ENCODE measurements around the gene SETD7.

The SETD7 gene

DNA sequence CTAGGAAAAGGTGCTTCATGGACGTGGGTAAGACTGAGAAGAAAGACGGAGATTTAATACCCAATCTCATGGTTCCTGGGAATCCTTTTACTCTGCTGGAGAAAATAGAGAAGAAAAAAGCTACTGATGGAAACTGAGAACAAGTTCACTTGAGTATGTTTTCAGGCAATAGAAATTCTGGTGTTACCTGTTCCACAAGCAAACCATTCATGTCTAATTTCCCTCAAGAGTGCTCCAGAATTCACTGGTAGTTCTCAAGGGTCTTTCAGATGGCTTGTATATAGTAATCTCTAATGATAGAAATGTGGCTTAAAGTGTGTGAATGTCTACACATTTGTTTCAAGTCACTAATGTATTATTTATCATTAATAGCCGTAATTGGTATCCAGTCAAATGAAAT, 22.5 kb downstream of the SETD7 start:
- no peak overlapping the region for H3K4me3 ChIP-seq (ENCODE audit: low read depth, low read length)
- TF ChIP-seq, protein P1, sequence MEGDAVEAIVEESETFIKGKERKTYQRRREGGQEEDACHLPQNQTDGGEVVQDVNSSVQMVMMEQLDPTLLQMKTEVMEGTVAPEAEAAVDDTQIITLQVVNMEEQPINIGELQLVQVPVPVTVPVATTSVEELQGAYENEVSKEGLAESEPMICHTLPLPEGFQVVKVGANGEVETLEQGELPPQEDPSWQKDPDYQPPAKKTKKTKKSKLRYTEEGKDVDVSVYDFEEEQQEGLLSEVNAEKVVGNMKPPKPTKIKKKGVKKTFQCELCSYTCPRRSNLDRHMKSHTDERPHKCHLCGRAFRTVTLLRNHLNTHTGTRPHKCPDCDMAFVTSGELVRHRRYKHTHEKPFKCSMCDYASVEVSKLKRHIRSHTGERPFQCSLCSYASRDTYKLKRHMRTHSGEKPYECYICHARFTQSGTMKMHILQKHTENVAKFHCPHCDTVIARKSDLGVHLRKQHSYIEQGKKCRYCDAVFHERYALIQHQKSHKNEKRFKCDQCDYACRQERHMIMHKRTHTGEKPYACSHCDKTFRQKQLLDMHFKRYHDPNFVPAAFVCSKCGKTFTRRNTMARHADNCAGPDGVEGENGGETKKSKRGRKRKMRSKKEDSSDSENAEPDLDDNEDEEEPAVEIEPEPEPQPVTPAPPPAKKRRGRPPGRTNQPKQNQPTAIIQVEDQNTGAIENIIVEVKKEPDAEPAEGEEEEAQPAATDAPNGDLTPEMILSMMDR (IDR thresholded peaks at IDR 0.05; ENCODE audit: low read depth, low read length), result no peak
- TF ChIP-seq MYC (IDR thresholded peaks at IDR 0.05; ENCODE audit: low read depth, low read length) (no peak), POLR2A (IDR thresholded peaks at IDR 0.05; ENCODE audit: extremely low read depth, insufficient read length) (no peak), MAX (IDR thresholded peaks at IDR 0.05; ENCODE audit: low read depth, low read length) (no peak)
- no peak for DNase-seq (ENCODE audit: low read depth)

DNA sequence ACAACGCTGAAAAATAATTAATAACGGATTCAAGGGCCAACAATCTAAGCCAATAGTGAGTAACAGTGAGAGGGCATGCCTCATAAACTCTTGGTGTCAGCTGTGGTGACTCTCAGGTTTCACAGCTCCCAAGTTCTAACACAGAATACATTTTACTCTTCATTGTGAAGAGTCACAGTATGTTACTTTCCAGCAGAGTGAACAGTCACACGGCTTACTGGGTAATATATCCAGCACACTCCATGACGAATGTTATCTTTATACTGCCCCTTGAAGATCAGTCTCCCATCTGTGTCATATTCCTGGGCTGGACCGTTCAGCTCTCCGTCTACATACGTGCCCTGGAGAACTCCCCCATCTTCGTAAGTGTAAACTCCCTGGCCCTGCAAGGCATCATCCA, 23.1 kb downstream of the SETD7 start:
- no peak for DNase-seq (ENCODE audit: low read depth)

DNA sequence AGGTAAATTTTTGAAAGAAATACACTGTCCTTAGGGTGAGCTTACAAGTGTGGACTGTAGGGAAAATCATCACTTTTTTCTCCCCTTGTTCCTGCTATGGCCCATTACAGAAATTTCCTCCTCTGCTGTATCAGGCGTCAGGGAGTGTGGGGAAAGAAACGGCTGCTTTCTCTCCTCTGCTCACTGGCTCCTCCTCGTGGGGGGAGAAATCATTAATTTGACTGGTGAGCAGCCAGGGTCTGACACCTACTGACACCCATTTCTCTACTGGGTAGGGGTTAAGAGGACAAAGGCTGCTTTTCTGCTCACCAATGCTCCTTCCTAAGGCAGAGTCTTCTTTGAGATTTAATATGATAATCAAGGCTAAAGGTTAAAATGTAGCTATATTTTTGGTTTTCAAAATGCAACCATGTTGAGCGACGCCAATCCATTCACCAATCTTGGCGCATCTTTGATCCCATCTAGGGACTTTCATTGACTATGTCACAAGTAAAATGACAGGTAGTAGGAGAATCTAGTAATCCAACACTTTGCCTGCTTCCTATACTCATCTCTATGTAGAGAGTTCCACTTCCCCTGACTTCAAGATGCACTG, 25.1 kb downstream of the SETD7 start:
- DNase-seq (ENCODE audit: low read depth), result peak; percentile 65
- no peak overlapping the region for H3K4me3 ChIP-seq (ENCODE audit: low read depth, low read length)
- TF ChIP-seq, protein P1 (IDR thresholded peaks at IDR 0.05; ENCODE audit: low read depth, low read length), result peak; percentile 52
- TF ChIP-seq MYC (IDR thresholded peaks at IDR 0.05; ENCODE audit: low read depth, low read length), result no peak

More for the DNA sequence above, 23.1 kb downstream of the SETD7 start:
- H3K4me3 ChIP-seq (ENCODE audit: low read depth, low read length), result no peak overlapping the region
- TF ChIP-seq POLR2A (IDR thresholded peaks at IDR 0.05; ENCODE audit: extremely low read depth, insufficient read length) (no peak), MYC (IDR thresholded peaks at IDR 0.05; ENCODE audit: low read depth, low read length) (no peak), MAX (IDR thresholded peaks at IDR 0.05; ENCODE audit: low read depth, low read length) (no peak)
- TF ChIP-seq, protein P1 (IDR thresholded peaks at IDR 0.05; ENCODE audit: low read depth, low read length), result no peak

- peak; percentile 81 for TF ChIP-seq MAX (IDR thresholded peaks at IDR 0.05; ENCODE audit: low read depth, low read length)
- TF ChIP-seq POLR2A (IDR thresholded peaks at IDR 0.05; ENCODE audit: extremely low read depth, insufficient read length), result no peak
- TF ChIP-seq, protein P1 (IDR thresholded peaks at IDR 0.05; ENCODE audit: low read depth, low read length), result no peak
- TF ChIP-seq MYC (IDR thresholded peaks at IDR 0.05; ENCODE audit: low read depth, low read length), result peak; percentile 42; the same call in 1 of the 2 replicates
- peak; percentile 93 for DNase-seq (ENCODE audit: low read depth)
- no peak overlapping the region for H3K4me3 ChIP-seq (ENCODE audit: low read depth, low read length)
Observed at GRCh38 chr4:139528377-139529005, 27.5 kb downstream of the SETD7 start.

DNA sequence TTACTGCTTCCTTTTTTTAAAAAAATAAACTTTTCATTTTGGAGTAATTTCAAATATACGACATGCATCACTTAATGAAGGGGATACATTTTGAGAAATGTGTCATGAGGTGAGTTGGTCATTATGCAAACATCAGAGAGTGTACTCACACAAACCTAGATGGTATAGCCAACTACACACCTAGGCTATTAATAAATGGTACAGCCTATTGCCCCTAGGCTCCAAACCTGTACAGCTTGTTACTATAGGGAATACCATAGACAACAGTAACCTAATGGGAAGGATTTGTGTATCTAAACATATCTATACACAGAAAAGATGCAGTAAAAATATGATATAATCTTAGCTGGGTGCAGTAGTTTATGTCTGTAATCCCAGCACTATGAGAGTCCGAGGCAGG, 29.1 kb downstream of the SETD7 start:
- H3K4me3 ChIP-seq (ENCODE audit: low read depth, low read length), result no peak overlapping the region
- no peak for DNase-seq (ENCODE audit: low read depth)
- no peak for TF ChIP-seq MYC (IDR thresholded peaks at IDR 0.05; ENCODE audit: low read depth, low read length)
- TF ChIP-seq POLR2A (IDR thresholded peaks at IDR 0.05; ENCODE audit: extremely low read depth, insufficient read length), result no peak
- TF ChIP-seq, protein P1 (IDR thresholded peaks at IDR 0.05; ENCODE audit: low read depth, low read length), result no peak
- no peak for TF ChIP-seq MAX (IDR thresholded peaks at IDR 0.05; ENCODE audit: low read depth, low read length)

Measured in NB4 (cell line).